SK-N-SH (cell line): ENCODE results near the gene DCLK1.

Source experiments
- CTCF ChIP-seq: fragments of 200-600 bp; sonication (generic); IDR thresholded peaks from 2 replicates; pipeline ENCODE4 v1.6.1; 2017; ENCODE audit warnings: antibody characterized with exemption, mild to moderate bottlenecking, moderate library complexity
- JUND ChIP-seq: IDR thresholded peaks from 2 replicates; pipeline ENCODE4 v1.4.0; 2012
- USF2 ChIP-seq: fragments of 150-350 bp; IDR thresholded peaks from 2 replicates; pipeline ENCODE4 v1.6.1; 2017; ENCODE audit warnings: antibody characterized with exemption, low read length, low read depth, borderline replicate concordance

GRCh38 chr13:35727881-35728280 is 403.3 kb downstream of the DCLK1 start:
- TF ChIP-seq CTCF, result no peak
- TF ChIP-seq USF2, result no peak
- no peak for TF ChIP-seq JUND
